Stimulated activated CD4-positive, alpha-beta T cell treated with anti-CD3 and anti-CD28 coated beads, TNF-alpha, amount 100 ng/mL, for 4 hours (primary cell): ENCODE results near the gene BTBD10.

ENCODE experiments used
- DNase-seq, 3 experiments: peaks; one replicate each; pipeline ENCODE4 v3.0.0-alpha.2; 2020; ENCODE audit warnings: low read depth in 3 of 3

The BTBD10 gene

GRCh38 chr11:13462901-13463778 lies at the start of gene BTBD10:
Gene BTBD10, minus strand, starts transcription at chr11:13463222. Its CDS starts 18,098 bp downstream, at chr11:13445124.
- peak; percentile 74 to 90 (median 84) for DNase-seq

GRCh38 chr11:13503393-13503792 lies 40.4 kb upstream of the BTBD10 start:
- no peak for DNase-seq

GRCh38 chr11:13502492-13502891 lies 39.5 kb upstream of the BTBD10 start:
- DNase-seq = no peak

- no peak for DNase-seq
Measured at GRCh38 chr11:13495929-13496328, 32.9 kb upstream of the BTBD10 start, which contains the start of gene PTH. Gene PTH, minus strand, starts transcription at chr11:13495997. Its CDS starts 3,142 bp downstream, at chr11:13492855.

- no peak for DNase-seq
Measured at GRCh38 chr11:13494051-13494450, 31.0 kb upstream of the BTBD10 start.

GRCh38 chr11:13487661-13488030 lies 24.6 kb upstream of the BTBD10 start:
- no peak for DNase-seq

GRCh38 chr11:13486926-13487660 lies 24.1 kb upstream of the BTBD10 start:
- peak; percentile 30 to 50 (median 31) for DNase-seq

GRCh38 chr11:13480198-13480597 lies 17.2 kb upstream of the BTBD10 start:
- no peak for DNase-seq

GRCh38 chr11:13479688-13480087 lies 16.7 kb upstream of the BTBD10 start:
- no peak for DNase-seq

GRCh38 chr11:13475091-13475490 lies 12.1 kb upstream of the BTBD10 start:
- no peak for DNase-seq

- no peak for DNase-seq
Measured at GRCh38 chr11:13473013-13473722, 10.1 kb upstream of the BTBD10 start.

- no peak for DNase-seq
Measured at GRCh38 chr11:13468750-13469149, 5.7 kb upstream of the BTBD10 start.

GRCh38 chr11:13465909-13466371 lies 2.9 kb upstream of the BTBD10 start:
- no peak for DNase-seq

- no peak for DNase-seq
Measured at GRCh38 chr11:13463779-13464290, 813 bp upstream of the BTBD10 start.

- DNase-seq = peak; percentile 21 to 36 (median 26)
Measured at GRCh38 chr11:13462311-13462900, 616 bp downstream of the BTBD10 start.

- DNase-seq = no peak
Measured at GRCh38 chr11:13461291-13461690, 1.7 kb downstream of the BTBD10 start.

- no peak for DNase-seq
Measured at GRCh38 chr11:13450832-13451397, 12.1 kb downstream of the BTBD10 start.

GRCh38 chr11:13449522-13449921 lies 13.5 kb downstream of the BTBD10 start:
- no peak for DNase-seq

GRCh38 chr11:13448876-13449275 lies 14.1 kb downstream of the BTBD10 start:
- no peak for DNase-seq

- DNase-seq = no peak
Measured at GRCh38 chr11:13446444-13446843, 16.6 kb downstream of the BTBD10 start.

GRCh38 chr11:13445588-13445987 lies 17.4 kb downstream of the BTBD10 start:
- DNase-seq = no peak
